ENCODE measurements around the gene MAST4.

GRCh38 chr5:66860199-66860975, 264.2 kb downstream of the MAST4 start:
- TF ChIP-seq EZH2 (IDR thresholded peaks at IDR 0.05; ENCODE audit: insufficient read depth, low read length) (no peak), CTCF (IDR thresholded peaks at IDR 0.05; ENCODE audit: insufficient read depth, low read depth, low read length) (no peak)
